SKM-1 (cell line): Measurements from ENCODE around the gene EPB41L2.
"Not testable (repeated sequence)": the region's sequence is repeated elsewhere in the genome, so short reads cannot be mapped to it uniquely, and the experiment has no call there.

Source experiments
- DNase-seq: peaks from one replicate; lab custom pipeline; 2025; ENCODE audit not compliant: unreplicated experiment; lab: John Stamatoyannopoulos, UW

Gene EPB41L2

GRCh38 chr6:130815200-130816071 lies 247.6 kb downstream of the EPB41L2 start:
- DNase-seq, result no peak

- no peak for DNase-seq
Observed at GRCh38 chr6:130814506-130814905, 248.5 kb downstream of the EPB41L2 start.

- no peak for DNase-seq
Observed at GRCh38 chr6:130811932-130812331, 251.1 kb downstream of the EPB41L2 start.

GRCh38 chr6:130810307-130811030 lies 252.6 kb downstream of the EPB41L2 start:
- DNase-seq, result no peak

GRCh38 chr6:130801368-130801767 lies 261.7 kb downstream of the EPB41L2 start:
- not testable (repeated sequence) for DNase-seq

GRCh38 chr6:130797061-130797460 lies 266.0 kb downstream of the EPB41L2 start:
- no peak for DNase-seq

- no peak for DNase-seq
Observed at GRCh38 chr6:130796313-130796905, 266.6 kb downstream of the EPB41L2 start.

GRCh38 chr6:130794738-130795137 lies 268.3 kb downstream of the EPB41L2 start:
- DNase-seq, result no peak

- no peak for DNase-seq
Observed at GRCh38 chr6:130794010-130794697, 268.9 kb downstream of the EPB41L2 start.
